Measurements from ENCODE around the gene TAF11.

TAF11 gene

GRCh38 chr6:34859951-34860350 lies 27.9 kb downstream of the TAF11 start:
- H3K9ac ChIP-seq (ENCODE audit: low read length), result no peak overlapping the region

DNA sequence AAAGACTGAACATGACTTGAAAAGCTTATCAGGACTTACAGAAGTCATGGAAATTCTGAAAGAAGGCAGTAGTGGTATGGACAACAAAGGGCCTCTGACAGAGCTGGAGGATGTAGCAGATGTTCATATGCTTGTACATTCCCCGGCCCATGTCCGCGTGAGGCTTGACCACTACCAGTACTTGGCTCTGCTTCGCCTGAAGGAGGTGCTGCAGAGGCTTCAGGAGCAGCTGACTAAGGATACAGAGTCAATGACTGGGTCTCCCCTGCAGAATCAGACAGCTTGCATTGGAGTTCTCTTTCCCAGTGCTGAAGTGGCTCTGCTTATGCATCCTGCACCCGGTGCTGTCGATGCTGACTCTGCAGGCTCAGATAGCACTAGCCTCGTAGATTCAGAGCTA lies 29.2 kb downstream of the TAF11 start:
- Histone ChIP-seq H3K27ac (ENCODE audit: low read depth, low read length, poor library complexity, severe bottlenecking) (no peak overlapping the region), H3K4me3 (ENCODE audit: low read depth, low read length, poor library complexity, severe bottlenecking) (no peak overlapping the region), H2AFZ (ENCODE audit: low read length) (no peak overlapping the region), H3K9me3 (ENCODE audit: low read length) (no peaks in the 10 kb centered on the region), H3K4me2 (ENCODE audit: low read length) (no peak overlapping the region), H3K27me3 (ENCODE audit: insufficient read depth, low read length) (no peaks in the 10 kb centered on the region), H3F3A (ENCODE audit: insufficient read depth, low read length) (no peaks in the 10 kb centered on the region), H3K9ac (ENCODE audit: low read length) (no peak overlapping the region), H4K20me1 (ENCODE audit: insufficient read depth, low read length) (no peaks in the 10 kb centered on the region), H3K4me1 (ENCODE audit: insufficient read depth, low read length, severe bottlenecking) (no peaks in the 10 kb centered on the region), H3K9me2 (ENCODE audit: low read depth, low read length) (no peaks in the 10 kb centered on the region), H3K79me2 (ENCODE audit: insufficient read depth, low read length) (no peaks in the 10 kb centered on the region), H3K36me3 (ENCODE audit: insufficient read depth, low read length) (peaks cover 64% of the 10 kb centered on the region)
- no peak for TF ChIP-seq EZH2 (IDR thresholded peaks at IDR 0.05; ENCODE audit: borderline replicate concordance, low read length)
- TF ChIP-seq CTCF (IDR thresholded peaks at IDR 0.05; ENCODE audit: low read length), result no peak; the same call in 1 of the 2 replicates

More at GRCh38 chr6:34859951-34860350, 27.9 kb downstream of the TAF11 start:
- Histone ChIP-seq H3F3A (ENCODE audit: insufficient read depth, low read length) (no peaks in the 10 kb centered on the region), H2AFZ (ENCODE audit: low read length) (no peak overlapping the region), H3K36me3 (ENCODE audit: insufficient read depth, low read length) (peaks cover 73% of the 10 kb centered on the region), H3K4me3 (ENCODE audit: low read depth, low read length, poor library complexity, severe bottlenecking) (no peak overlapping the region), H3K4me1 (ENCODE audit: insufficient read depth, low read length, severe bottlenecking) (no peaks in the 10 kb centered on the region), H3K27ac (ENCODE audit: low read depth, low read length, poor library complexity, severe bottlenecking) (no peak overlapping the region), H3K9me3 (ENCODE audit: low read length) (no peaks in the 10 kb centered on the region), H4K20me1 (ENCODE audit: insufficient read depth, low read length) (no peaks in the 10 kb centered on the region), H3K4me2 (ENCODE audit: low read length) (no peak overlapping the region), H3K27me3 (ENCODE audit: insufficient read depth, low read length) (no peaks in the 10 kb centered on the region), H3K79me2 (ENCODE audit: insufficient read depth, low read length) (no peaks in the 10 kb centered on the region), H3K9me2 (ENCODE audit: low read depth, low read length) (no peaks in the 10 kb centered on the region)
- no peak for TF ChIP-seq EZH2 (IDR thresholded peaks at IDR 0.05; ENCODE audit: borderline replicate concordance, low read length)

- Histone ChIP-seq H3K9me3 (ENCODE audit: low read length) (no peaks in the 10 kb centered on the region), H3K27me3 (ENCODE audit: insufficient read depth, low read length) (no peaks in the 10 kb centered on the region), H3K79me2 (ENCODE audit: insufficient read depth, low read length) (no peaks in the 10 kb centered on the region), H3K4me3 (ENCODE audit: low read depth, low read length, poor library complexity, severe bottlenecking) (no peak overlapping the region), H3K27ac (ENCODE audit: low read depth, low read length, poor library complexity, severe bottlenecking) (no peak overlapping the region), H3K4me2 (ENCODE audit: low read length) (no peak overlapping the region), H4K20me1 (ENCODE audit: insufficient read depth, low read length) (no peaks in the 10 kb centered on the region), H3K4me1 (ENCODE audit: insufficient read depth, low read length, severe bottlenecking) (no peaks in the 10 kb centered on the region), H3K9ac (ENCODE audit: low read length) (no peak overlapping the region), H3F3A (ENCODE audit: insufficient read depth, low read length) (no peaks in the 10 kb centered on the region), H3K9me2 (ENCODE audit: low read depth, low read length) (no peaks in the 10 kb centered on the region), H2AFZ (ENCODE audit: low read length) (no peak overlapping the region), H3K36me3 (ENCODE audit: insufficient read depth, low read length) (peaks cover 64% of the 10 kb centered on the region)
- no peak for TF ChIP-seq EZH2 (IDR thresholded peaks at IDR 0.05; ENCODE audit: borderline replicate concordance, low read length)
- TF ChIP-seq CTCF (IDR thresholded peaks at IDR 0.05; ENCODE audit: low read length), result peak; percentile 25; the same call in 1 of the 2 replicates
Measured at GRCh38 chr6:34855463-34855862, 32.4 kb downstream of the TAF11 start.

GRCh38 chr6:34852406-34853085 lies 35.3 kb downstream of the TAF11 start:
- no peak overlapping the region for H3K27ac ChIP-seq (ENCODE audit: low read depth, low read length, poor library complexity, severe bottlenecking)
- H3F3A ChIP-seq (ENCODE audit: insufficient read depth, low read length), result no peaks in the 10 kb centered on the region
- no peak overlapping the region for H3K4me2 ChIP-seq (ENCODE audit: low read length)
- H3K36me3 ChIP-seq (ENCODE audit: insufficient read depth, low read length), result peaks cover 40% of the 10 kb centered on the region
- H3K9me2 ChIP-seq (ENCODE audit: low read depth, low read length), result no peaks in the 10 kb centered on the region
- H3K9me3 ChIP-seq (ENCODE audit: low read length), result no peaks in the 10 kb centered on the region
- H3K79me2 ChIP-seq (ENCODE audit: insufficient read depth, low read length), result no peaks in the 10 kb centered on the region
- H4K20me1 ChIP-seq (ENCODE audit: insufficient read depth, low read length), result no peaks in the 10 kb centered on the region
- H3K4me1 ChIP-seq (ENCODE audit: insufficient read depth, low read length, severe bottlenecking), result no peaks in the 10 kb centered on the region
- no peak overlapping the region for H2AFZ ChIP-seq (ENCODE audit: low read length)
- H3K27me3 ChIP-seq (ENCODE audit: insufficient read depth, low read length), result no peaks in the 10 kb centered on the region
- H3K9ac ChIP-seq (ENCODE audit: low read length), result no peak overlapping the region
- TF ChIP-seq CTCF (IDR thresholded peaks at IDR 0.05; ENCODE audit: low read length) (no peak), EZH2 (IDR thresholded peaks at IDR 0.05; ENCODE audit: borderline replicate concordance, low read length) (no peak)
- no peak overlapping the region for H3K4me3 ChIP-seq (ENCODE audit: low read depth, low read length, poor library complexity, severe bottlenecking)
